Measurements from ENCODE around the gene HPRT1.

HPRT1 gene

GRCh38 chrX:134478374-134478773, 18.4 kb downstream of the HPRT1 start:
- no peak for DNase-seq

GRCh38 chrX:134480061-134480460, 20.1 kb downstream of the HPRT1 start:
- no peak for DNase-seq

DNA sequence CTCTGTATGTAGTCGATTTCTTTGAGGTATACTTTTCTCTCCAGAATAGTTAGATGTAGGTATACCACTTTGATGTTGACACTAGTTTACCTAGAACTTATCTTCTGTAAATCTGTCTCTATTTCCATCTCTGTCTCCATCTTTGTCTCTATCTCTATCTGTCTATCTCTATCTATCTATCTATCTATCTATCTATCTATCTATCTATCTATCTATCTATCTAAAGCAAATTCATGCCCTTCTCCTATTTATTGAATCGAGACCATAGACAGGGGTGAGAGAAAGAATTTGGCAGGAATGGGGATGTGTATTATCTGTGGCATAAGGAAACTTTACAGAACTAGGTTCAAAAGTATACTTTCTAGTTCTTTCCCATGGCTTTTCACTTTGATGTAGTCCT, 21.4 kb downstream of the HPRT1 start:
- no peak for DNase-seq

GRCh38 chrX:134482371-134482770, 22.4 kb downstream of the HPRT1 start:
- DNase-seq: no peak

DNA sequence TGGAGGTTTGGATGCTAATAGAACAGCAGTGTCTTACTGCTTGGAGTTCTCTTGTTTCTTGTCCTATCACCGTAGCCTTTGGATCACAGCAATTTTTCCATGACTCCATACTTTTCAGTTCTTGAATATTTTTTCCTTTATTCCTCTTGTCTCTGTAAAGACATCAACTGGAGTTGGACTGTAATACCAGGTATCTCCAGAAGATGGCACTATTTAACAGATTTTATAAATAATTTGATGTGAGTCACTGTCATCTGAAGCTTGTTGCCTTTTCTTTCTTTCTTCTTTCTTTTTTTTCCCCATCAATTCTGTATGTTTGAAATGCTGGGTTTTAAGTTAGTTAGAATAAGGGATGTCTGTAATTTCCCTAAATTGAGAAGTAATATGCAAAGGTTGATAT, 24.1 kb downstream of the HPRT1 start:
- no peak for DNase-seq

DNA sequence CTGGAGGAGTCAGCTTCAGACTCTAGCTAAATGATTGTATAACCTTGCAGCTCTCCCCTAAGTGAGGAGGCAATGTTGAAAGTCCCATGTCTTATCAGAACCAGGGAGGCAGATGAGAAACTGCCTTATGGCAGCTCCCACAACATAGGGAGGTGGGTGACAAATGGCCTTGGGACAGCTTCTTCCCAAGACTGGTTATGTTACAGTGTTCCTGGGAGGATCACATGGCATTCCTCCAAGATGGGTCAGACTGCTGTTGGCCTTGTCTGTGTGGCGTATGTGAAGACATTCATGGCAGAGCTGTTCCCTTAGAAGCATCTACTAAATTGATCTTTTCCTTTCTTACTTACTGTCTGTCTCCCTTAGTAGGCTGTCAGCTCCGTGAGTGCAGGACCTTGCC, 42.0 kb downstream of the HPRT1 start:
- no peak for DNase-seq

DNA sequence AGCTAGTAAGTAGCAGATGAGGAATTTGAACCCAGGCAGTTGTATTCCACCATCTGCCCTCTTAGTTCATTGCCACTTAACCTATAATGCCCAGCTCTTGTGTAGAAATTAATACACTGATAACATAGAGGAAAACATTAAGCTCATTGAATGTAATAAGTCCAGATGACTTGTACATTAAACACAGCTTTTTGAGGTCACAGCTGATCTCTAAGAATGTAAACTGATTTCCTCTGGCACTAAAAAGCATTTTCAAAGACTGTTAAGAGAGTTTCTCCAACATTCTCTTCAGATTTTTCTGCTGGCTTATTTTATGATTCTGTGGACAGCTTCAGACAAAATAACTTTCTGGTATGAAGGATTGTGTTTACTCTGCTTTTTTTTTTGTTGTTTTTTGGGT, 42.7 kb downstream of the HPRT1 start:
- DNase-seq: no peak

GRCh38 chrX:134512566-134512965, 52.6 kb downstream of the HPRT1 start:
- no peak for DNase-seq

- no peak for DNase-seq
These were observed 53.1 kb downstream of the HPRT1 start for GRCh38 chrX:134513091-134513490.

DNA sequence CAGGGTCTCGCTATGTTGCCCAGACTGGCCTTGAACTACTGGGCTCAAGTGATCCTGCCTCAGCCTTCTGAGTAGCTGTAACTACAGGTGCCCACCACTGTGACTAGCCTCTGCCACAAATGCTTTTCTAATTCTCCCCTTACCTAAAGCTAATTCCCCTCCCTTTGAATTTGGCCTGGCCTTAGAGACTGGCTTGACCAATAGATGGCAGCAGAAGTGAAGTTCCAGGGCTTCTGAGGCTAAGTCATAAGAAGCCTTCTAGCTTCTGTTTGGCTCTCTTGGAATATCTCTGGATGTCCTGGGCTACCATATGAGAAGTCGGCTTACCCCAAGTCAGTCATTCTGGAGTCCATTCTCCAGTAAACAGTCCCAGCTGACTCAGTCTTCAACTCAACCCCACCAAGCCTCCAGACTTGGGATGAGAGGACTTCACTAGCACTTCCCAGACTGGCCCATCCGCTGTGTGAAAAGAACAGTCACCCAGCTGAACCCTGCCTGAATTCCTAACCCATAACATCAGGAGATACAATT, 61.0 kb downstream of the HPRT1 start:
- no peak for DNase-seq

DNA sequence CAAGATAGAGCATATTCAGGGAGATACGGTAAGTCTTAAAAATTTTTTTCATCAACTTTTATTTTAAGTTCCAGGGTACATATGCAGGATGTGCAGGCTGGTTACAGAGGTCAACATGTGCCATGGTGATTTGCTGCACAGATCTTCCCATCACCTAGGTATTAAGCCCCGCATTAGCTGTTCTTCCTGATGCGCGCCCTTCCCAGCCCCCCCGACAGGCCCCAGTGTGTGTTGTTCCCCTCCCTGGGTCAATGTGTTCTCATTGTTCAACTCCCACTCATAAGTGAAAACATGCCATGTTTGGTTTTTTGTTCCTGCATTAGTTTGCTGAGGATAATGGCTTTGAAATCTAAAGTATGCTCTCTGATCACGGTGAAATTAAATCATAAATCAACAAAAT, 64.2 kb downstream of the HPRT1 start:
- DNase-seq: no peak

DNA sequence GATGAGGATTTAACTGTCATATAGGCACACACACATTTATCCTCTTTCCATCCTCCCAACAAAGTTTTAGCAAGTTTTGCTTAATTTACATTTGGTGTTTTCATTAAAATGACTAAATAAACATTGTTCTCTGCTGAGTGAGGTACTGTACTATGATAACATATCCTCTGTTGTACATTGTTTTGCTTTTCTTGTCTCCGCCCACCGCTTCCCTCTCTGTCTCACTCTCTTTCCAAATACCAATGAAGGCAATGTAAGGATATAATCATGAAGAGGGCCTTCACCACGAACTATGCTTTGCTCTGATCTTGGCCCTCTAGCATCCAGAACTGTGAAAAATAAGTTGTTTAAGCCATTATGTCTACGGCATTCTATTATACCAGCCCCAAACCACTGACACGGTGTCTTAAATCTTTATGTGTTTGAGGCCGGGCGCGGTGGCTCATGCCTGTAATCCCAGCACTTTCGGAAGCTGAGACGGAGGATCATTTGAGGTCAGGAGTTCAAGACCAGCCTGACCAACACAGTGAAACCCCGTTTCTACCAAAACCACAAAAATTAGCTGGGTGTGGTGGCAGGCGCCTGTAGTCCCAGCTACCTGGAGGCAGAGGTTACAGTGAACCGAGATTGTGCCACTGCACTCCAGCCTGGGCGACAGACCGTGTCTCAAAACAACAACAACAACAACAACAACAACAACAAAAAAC, 65.3 kb downstream of the HPRT1 start:
- no peak for DNase-seq

- no peak for DNase-seq
These were observed 66.4 kb downstream of the HPRT1 start for GRCh38 chrX:134526399-134526798.

GRCh38 chrX:134528960-134529359, 69.0 kb downstream of the HPRT1 start:
- DNase-seq: no peak

DNA sequence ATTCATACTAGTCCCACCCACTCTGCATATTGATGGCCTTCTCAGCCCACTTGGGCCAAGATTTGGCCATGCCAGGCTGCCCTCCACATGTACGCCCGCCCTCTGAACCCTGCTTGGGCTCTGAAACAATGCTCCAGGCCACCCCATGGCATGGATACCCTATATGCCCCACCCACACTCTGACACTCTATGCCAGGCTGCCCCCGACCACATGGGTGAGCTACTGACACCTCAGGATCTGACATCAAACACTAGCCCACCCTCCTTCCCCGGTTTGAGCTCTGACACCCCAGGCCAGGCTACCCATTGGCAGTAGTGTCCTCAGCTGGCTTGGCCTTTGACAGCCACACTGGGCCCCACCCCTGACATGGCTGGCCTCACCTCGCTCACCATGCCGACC, 69.5 kb downstream of the HPRT1 start:
- no peak for DNase-seq

DNA sequence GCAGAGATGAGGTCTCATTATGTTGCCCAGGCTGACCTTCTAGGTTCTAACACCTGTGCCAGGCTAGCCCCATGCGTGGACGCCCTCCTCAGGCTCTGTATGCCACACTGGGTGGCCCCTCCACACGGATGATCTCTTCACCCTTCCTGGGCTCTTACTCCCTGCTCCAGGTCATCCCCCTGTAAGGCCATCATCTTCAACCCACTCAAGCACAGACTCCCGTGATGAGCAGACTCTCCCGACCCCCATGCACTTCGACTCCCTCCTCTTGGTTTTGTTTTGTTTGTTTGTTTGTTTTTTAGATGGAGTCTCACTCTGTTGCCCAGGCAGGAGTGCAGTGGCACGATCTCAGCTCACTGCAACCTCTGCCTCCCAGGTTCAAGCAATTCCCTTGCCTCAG, 70.9 kb downstream of the HPRT1 start:
- no peak for DNase-seq

DNA sequence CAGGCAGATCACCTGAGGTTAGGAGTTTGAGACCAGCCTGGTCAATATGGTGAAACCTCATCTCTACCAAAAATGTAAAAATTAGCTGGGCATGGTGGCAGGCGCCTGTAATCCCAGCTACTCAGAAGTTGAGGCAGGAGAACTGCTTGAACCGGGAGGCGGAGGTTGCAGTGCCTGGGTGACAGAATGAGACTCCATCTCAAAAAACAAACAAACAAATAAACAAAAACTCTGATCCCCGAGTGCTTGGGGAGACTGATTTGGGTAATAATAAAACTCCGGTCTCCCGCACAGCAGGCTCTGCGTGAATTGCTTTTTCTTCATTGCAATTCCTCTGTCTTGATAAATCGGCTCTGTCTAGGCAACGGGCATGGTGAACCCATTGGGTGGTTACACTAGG, 73.4 kb downstream of the HPRT1 start:
- DNase-seq: no peak

DNA sequence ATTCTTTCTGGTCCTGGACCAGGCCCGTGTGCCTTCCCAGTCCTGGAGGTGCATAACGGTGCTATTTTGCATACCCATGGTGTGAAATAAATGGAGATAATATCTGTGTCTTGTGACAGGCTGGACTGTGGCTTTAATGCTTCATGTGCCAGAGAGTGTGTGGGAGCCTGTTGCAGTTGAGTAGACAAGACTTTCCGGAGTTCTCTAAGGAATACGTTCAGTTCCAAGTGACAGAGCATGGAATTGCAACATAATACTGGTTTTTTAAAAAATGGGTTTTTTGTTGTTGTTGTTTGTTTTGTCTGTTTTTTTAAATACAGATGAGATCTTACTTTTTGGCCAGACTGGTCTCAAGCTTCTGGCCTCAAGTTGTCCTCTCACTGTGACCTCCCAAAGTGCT, 74.0 kb downstream of the HPRT1 start:
- no peak for DNase-seq

DNA sequence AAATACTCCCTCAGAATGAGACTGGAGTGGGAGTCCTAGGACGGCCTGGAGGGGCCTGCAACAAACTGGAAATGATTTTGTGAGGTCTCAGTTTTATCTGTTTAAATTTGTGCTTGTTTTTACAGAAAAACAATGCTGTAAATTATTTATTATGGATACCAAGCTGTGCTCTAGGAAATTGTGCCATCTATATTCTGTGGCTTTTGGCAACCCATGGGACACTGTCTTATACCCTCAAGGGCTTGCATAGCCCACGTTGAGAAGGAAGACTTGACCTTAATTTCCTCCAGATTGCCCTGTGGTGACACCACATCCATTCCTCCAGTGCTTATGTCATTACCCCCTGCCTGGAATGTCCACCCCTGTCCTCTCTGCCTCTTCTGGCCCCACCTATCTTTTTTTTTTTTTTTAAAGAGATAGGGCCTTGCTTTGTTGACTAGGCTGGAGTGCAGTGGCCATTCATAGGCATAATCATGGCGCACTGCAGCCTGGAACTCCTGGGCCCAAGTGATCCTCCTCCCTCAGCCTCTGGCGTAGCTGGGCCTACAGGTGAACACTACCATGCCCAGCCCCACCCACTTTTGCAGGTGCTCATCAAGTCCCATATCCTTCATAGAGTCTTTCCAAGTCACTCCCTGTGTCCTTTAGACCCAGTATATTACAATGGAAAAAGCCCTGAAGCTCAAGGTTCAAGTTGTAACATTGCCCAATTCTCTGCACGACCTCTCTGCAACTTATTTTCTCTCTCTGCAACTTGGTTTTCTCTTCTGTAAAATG, 77.4 kb downstream of the HPRT1 start:
- DNase-seq: no peak

- DNase-seq: no peak
These were observed 78.4 kb downstream of the HPRT1 start for GRCh38 chrX:134538316-134538715.

- no peak for DNase-seq
These were observed 81.9 kb downstream of the HPRT1 start for GRCh38 chrX:134541906-134542305.

GRCh38 chrX:134542485-134542884, 82.5 kb downstream of the HPRT1 start:
- DNase-seq: no peak

DNA sequence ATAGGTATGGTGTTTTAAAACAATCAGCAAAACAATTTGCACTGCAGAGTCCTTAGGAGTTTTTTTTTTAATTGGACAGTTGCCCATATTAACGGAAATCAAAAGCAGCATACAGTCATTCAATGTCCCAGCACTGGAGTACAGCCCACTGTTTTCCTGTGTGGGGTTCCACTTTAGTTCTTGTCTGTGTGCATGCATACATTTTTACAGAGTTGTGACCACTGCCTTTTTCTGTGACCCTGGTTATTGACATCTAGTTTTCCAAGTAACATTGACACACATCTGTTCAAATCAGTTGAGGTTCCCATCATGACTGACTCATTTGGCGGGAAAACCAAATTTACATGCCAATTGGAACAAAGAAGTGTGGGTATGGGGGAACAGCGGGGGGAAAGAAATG, 83.3 kb downstream of the HPRT1 start:
- no peak for DNase-seq

- DNase-seq: no peak
These were observed 84.2 kb downstream of the HPRT1 start for GRCh38 chrX:134544135-134544512.
